Psoas muscle (tissue), 8 donors: Measurements from ENCODE around the gene MAST3. TPM values are rescaled to one million over a fixed set of nuclear protein-coding genes. Genes with fewer than 3 reads are reported as not detected.

Experiments used
- ATAC-seq, 4 donors: fragments of 200-7000 bp; cut with Tn5 transposase; one replicate each; pipeline ENCODE4 v1.9.1; 2020; ENCODE audit warnings: moderate library complexity in 3 of 4, mild to moderate bottlenecking in 2 of 4
- DNase-seq, 2 donors: peaks; one replicate each; pipeline ENCODE4 v3.0.0-alpha.2; 2020
- H3K27ac ChIP-seq: fragments of 200-600 bp; one replicate; pipeline ENCODE4 v1.8.0; 2022
- H3K27me3 ChIP-seq, 3 donors: fragments of 200-600 bp in 1 of 3; one replicate each; pipeline versions ENCODE4 v1.6.1 to v1.8.0; 2013 to 2022; ENCODE audit warnings: low read length in 2 of 3, mild to moderate bottlenecking in 2 of 3, moderate library complexity in 1 of 3; ENCODE audit not compliant: insufficient read depth in 3 of 3
- H3K36me3 ChIP-seq, 2 donors: fragments of 200-600 bp in 1 of 2; one replicate each; pipeline versions ENCODE4 v1.6.1 to v1.8.0; 2013 to 2022; ENCODE audit warnings: low read depth in 1 of 2, mild to moderate bottlenecking in 1 of 2, moderate library complexity in 1 of 2; ENCODE audit not compliant: insufficient read depth in 1 of 2
- H3K4me1 ChIP-seq: fragments of 200-600 bp; one replicate; pipeline ENCODE4 v1.8.0; 2022
- H3K4me3 ChIP-seq: fragments of 200-600 bp; one replicate; pipeline ENCODE4 v1.8.0; 2022; ENCODE audit warnings: mild to moderate bottlenecking
- H3K9me3 ChIP-seq: fragments of 200-600 bp; one replicate; pipeline ENCODE4 v1.8.0; 2022
- CTCF ChIP-seq: fragments of 200-600 bp; IDR thresholded peaks from one replicate; pipeline ENCODE4 v1.8.0; 2022; ENCODE audit warnings: antibody characterized with exemption
- WGBS, 3 donors: extraction: QIAGEN DNeasy Blood & Tissue Kit; methylation state at CpG; one replicate each; pipeline versions ENCODE4 v1.1.6 to v1.1.7; 2013; 5-methylcytosine and 5-hydroxymethylcytosine counted together
- intact Hi-C, 2 donors: fragments of 100-400 bp; cut with DNase I; formaldehyde crosslinking; loops; one replicate each; pipeline versions ENCODE4 v1.11.0 to v1.14.2; 2022
- polyA plus RNA-seq, 3 donors: library from polyadenylated mRNA; stranded (reverse); fragments of 200-250 nt; gene quantifications; one replicate each; pipeline ENCODE4 v1.2.3, GENCODE V29; 2013
- total RNA-seq, 4 donors: library from RNA; stranded (reverse); fragmentation: NEBNext Ultra II Directional in 2 of 4; extraction: Animal tissue kit (Norgen Biotek cat#: 25700) in 2 of 4; gene quantifications; one replicate each; pipeline versions ENCODE4 v1.2.1 to v1.2.4, GENCODE V29; 2021 to 2023
- donor health status: healthy with polysubstance abuse.
- donor health status: DM: no; HTN: no; CAD: no; lungs with moderate emphysema.
- donor health status: Bipolar disorder and iron deficiency.
- donor health status: healthy.
- donor health status: DM: yes; HTN: yes; CAD: no.
- donor health status: DM: no; HTN: no; CAD: no.
- donor health status: DM: no; HTN: no; CAD: no.
- donor health status: DM: yes; HTN: yes; CAD: no.

The MAST3 gene
- total and polyA plus RNA-seq, 7 donors, result 0.34 to 5.1 (median 2.5) TPM

- peak; percentile 64 for TF ChIP-seq CTCF
- H3K9me3 ChIP-seq, result no peaks in the 10 kb centered on the region
- H3K27ac ChIP-seq, result no peak overlapping the region
- DNase-seq (peak in 1 of 2 donors; percentile 63), ATAC-seq (peak; percentile 50 to 77 (median 66))
- no peaks in the 10 kb centered on the region for H3K27me3 ChIP-seq
- 73 to 76% (median 76%) methylated on average over 14 of the region's 14 CpGs for WGBS, 3 donors
- H3K36me3 ChIP-seq, result peaks cover 6 to 66% of the 10 kb centered on the region in 2 donors
- H3K4me1 ChIP-seq, result no peaks in the 10 kb centered on the region
- intact Hi-C loops, result no loop called here
- no peak overlapping the region for H3K4me3 ChIP-seq
These were observed 70.5 kb downstream of the MAST3 start for GRCh38 chr19:18167975-18168645.

GRCh38 chr19:18168673-18169381 is 71.2 kb downstream of the MAST3 start:
- WGBS, 3 donors, result 94 to 97% (median 95%) methylated on average over 62 to 66 of the region's 66 CpGs
- Histone ChIP-seq H3K27ac (no peak overlapping the region), H3K4me3 (no peak overlapping the region), H3K9me3 (no peaks in the 10 kb centered on the region), H3K27me3 (no peaks in the 10 kb centered on the region), H3K36me3 (peaks cover 6 to 60% of the 10 kb centered on the region in 2 donors), H3K4me1 (peaks cover 4% of the 10 kb centered on the region)
- DNase-seq, result no peak
- intact Hi-C loops, result no loop called here
- TF ChIP-seq CTCF, result no peak
- ATAC-seq, result no peak

- peaks cover 0 to 2% (median 0%) of the 10 kb centered on the region in 3 donors for H3K27me3 ChIP-seq
- intact Hi-C loops, result no loop called here
- ATAC-seq (no peak), DNase-seq (no peak)
- H3K27ac ChIP-seq, result peak overlapping the region; percentile 30
- H3K4me3 ChIP-seq, result no peak overlapping the region
- H3K9me3 ChIP-seq, result no peaks in the 10 kb centered on the region
- no peak for TF ChIP-seq CTCF
- peaks cover 10% of the 10 kb centered on the region for H3K4me1 ChIP-seq
- 53 to 58% (median 55%) methylated on average over 16 of the region's 16 CpGs for WGBS, 3 donors
- peaks cover 6 to 41% of the 10 kb centered on the region in 2 donors for H3K36me3 ChIP-seq
These were observed 73.2 kb downstream of the MAST3 start for GRCh38 chr19:18170714-18171255.

GRCh38 chr19:18171605-18172327 is 74.2 kb downstream of the MAST3 start:
- H3K4me3 ChIP-seq, result no peak overlapping the region
- no peak overlapping the region for H3K27ac ChIP-seq
- H3K9me3 ChIP-seq, result no peaks in the 10 kb centered on the region
- intact Hi-C loops, result no loop called here
- H3K4me1 ChIP-seq, result peaks cover 10% of the 10 kb centered on the region
- DNase-seq (no peak), ATAC-seq (no peak)
- H3K36me3 ChIP-seq, result peaks cover 4 to 31% of the 10 kb centered on the region in 2 donors
- 84 to 89% (median 88%) methylated on average over 8 of the region's 8 CpGs for WGBS, 3 donors
- TF ChIP-seq CTCF, result no peak
- peaks cover 0 to 2% (median 0%) of the 10 kb centered on the region in 3 donors for H3K27me3 ChIP-seq
